Cardiac muscle cell (in vitro differentiated cells and primary cell): ENCODE results near the gene TSTD1. TPM values are rescaled to one million over a fixed set of nuclear protein-coding genes. Genes with fewer than 3 reads are reported as not detected.

Experiments
- DNase-seq, 2 donors: peaks; one replicate each; pipeline versions ENCODE4 v3.0.0 to v3.0.0-alpha.2; 2010 to 2017; ENCODE audit warnings: low read depth in 1 of 2, low spot score in 1 of 2
- H3K27ac ChIP-seq: fragments of 200-600 bp; sonication (generic); 2 replicates; pipeline ENCODE4 v1.5.1; 2016
- H3K27me3 ChIP-seq: fragments of 200-600 bp; sonication (generic); 2 replicates; pipeline ENCODE4 v1.6.0; 2016; ENCODE audit warnings: control low read depth
- H3K36me3 ChIP-seq: fragments of 200-600 bp; sonication (generic); 2 replicates; pipeline ENCODE4 v1.5.1; 2016; ENCODE audit warnings: control low read depth
- H3K4me1 ChIP-seq: fragments of 200-600 bp; sonication (generic); 2 replicates; pipeline ENCODE4 v1.8.1; 2017; ENCODE audit warnings: low read depth, mild to moderate bottlenecking, mixed run types
- H3K4me3 ChIP-seq: fragments of 200-600 bp; sonication (generic); 2 replicates; pipeline ENCODE4 v1.5.1; 2016; ENCODE audit warnings: mild to moderate bottlenecking
- H3K9me3 ChIP-seq: fragments of 200-600 bp; sonication (generic); 2 replicates; pipeline ENCODE4 v1.5.1; 2017; ENCODE audit warnings: low read depth, mild to moderate bottlenecking, control low read depth
- CTCF ChIP-seq: IDR thresholded peaks from 2 replicates; pipeline ENCODE4 v1.5.1; 2012; ENCODE audit warnings: low read depth, mild to moderate bottlenecking, low read length
- polyA plus RNA-seq: library from polyadenylated mRNA; unstranded; fragments of >200 nt; fragmentation: Nextera tagmentation; extraction: Ambion mirVana; gene quantifications from 2 replicates; pipeline ENCODE4 v1.2.1, GENCODE V29; 2016
- total RNA-seq: library from RNA; depleted of rRNA; stranded (reverse); fragments of >200 nt; gene quantifications from 2 replicates; pipeline ENCODE4 v1.2.3, GENCODE V29; 2016

The TSTD1 gene
- total and polyA plus RNA-seq, 2 experiments from 2014 or later: 262 to 448 TPM

DNA sequence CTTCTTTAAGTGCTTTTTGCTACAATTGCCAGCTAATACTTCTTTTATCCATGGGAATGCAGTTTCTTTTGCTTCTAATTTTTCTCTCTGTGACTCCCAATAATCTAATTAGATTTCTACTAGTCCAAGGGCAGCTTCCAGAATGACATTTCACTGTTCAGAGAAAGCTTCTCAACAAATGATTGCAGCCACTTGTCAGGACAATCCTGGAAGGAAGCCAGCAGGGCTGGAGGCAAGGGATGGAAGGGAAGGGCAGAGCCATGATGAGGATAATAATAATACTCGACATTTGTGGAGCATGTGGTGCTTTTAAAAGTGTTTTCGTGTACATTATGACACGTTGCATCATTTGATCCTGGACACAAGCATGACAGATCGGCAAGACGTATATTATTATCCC lies 37.2 kb downstream of the TSTD1 start:
- DNase-seq: peak in 1 of 2 donors; percentile 81
- Histone ChIP-seq H3K4me1 (peaks cover 31% of the 10 kb centered on the region), H3K27ac (peak overlapping the region; percentile 75), H3K9me3 (no peaks in the 10 kb centered on the region), H3K4me3 (no peak overlapping the region), H3K36me3 (peaks cover 35% of the 10 kb centered on the region), H3K27me3 (no peaks in the 10 kb centered on the region)
- TF ChIP-seq CTCF: no peak

DNA sequence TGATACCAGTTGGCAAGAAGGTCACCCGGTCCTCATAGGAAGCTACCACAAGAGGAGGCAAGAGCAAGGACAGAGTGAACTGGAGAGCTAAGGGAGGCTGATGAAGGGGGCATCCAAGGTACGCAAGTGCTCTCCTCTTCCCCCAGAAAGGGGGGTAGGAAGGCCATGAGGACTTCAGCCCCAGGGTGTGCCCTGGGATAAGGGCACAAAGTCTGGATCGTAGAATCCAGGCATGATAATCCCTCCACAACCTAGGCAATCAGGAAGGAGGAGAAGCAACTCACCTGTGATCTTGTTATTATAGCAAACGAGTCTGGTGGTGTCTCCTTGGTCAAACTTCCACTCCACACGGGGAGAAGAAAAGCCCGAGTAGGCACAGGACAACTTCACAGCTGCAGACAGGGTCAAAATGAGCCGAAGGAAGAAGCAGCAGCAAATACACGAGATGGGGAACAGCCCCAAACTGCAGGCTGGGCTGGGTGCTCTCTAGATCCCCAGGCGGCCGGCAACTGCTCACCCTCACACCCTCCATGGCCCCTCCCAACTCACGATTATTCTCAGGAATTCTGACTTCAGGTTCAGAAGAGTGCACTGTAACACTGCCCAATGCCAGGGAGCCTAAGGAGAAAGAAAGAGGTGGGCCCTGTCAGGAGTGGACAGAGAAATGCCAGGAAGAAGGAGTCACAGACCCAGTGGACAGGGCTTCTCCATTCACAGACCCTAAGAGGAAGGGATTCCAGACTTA lies 37.9 kb downstream of the TSTD1 start:
- H3K36me3 ChIP-seq: peaks cover 35% of the 10 kb centered on the region
- no peak for TF ChIP-seq CTCF

DNA sequence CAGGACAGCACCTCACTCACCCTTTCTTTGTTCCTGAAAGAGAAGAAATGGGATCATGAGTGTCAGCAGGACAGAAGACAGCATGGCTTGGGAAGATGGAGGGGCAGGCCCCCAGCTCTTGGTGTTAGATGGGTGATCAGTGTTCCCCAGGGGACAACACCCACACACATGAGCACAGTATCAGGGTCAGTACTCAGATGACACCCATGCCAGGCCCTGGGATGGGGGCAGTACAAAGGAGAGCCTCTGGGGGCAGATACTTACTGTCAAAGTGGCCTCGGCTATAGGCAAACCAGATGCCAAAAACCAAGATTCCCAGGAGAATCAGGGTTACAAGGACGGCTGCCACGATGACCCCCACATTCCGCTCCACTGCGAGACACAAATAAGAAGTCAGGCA lies 39.4 kb downstream of the TSTD1 start:
- H3K27ac ChIP-seq: peak overlapping the region; percentile 84
- TF ChIP-seq CTCF: no peak
- H3K36me3 ChIP-seq: peaks cover 35% of the 10 kb centered on the region
- H3K4me1 ChIP-seq: peaks cover 30% of the 10 kb centered on the region
- no peaks in the 10 kb centered on the region for H3K27me3 ChIP-seq
- DNase-seq: no peak
- no peaks in the 10 kb centered on the region for H3K9me3 ChIP-seq
- H3K4me3 ChIP-seq: no peak overlapping the region

More for the DNA sequence above, 37.9 kb downstream of the TSTD1 start:
- Histone ChIP-seq H3K27ac (peak overlapping the region; percentile 75), H3K9me3 (no peaks in the 10 kb centered on the region), H3K4me3 (no peak overlapping the region), H3K4me1 (peaks cover 30% of the 10 kb centered on the region), H3K27me3 (no peaks in the 10 kb centered on the region)
- DNase-seq: peak in 1 of 2 donors; percentile 29

DNA sequence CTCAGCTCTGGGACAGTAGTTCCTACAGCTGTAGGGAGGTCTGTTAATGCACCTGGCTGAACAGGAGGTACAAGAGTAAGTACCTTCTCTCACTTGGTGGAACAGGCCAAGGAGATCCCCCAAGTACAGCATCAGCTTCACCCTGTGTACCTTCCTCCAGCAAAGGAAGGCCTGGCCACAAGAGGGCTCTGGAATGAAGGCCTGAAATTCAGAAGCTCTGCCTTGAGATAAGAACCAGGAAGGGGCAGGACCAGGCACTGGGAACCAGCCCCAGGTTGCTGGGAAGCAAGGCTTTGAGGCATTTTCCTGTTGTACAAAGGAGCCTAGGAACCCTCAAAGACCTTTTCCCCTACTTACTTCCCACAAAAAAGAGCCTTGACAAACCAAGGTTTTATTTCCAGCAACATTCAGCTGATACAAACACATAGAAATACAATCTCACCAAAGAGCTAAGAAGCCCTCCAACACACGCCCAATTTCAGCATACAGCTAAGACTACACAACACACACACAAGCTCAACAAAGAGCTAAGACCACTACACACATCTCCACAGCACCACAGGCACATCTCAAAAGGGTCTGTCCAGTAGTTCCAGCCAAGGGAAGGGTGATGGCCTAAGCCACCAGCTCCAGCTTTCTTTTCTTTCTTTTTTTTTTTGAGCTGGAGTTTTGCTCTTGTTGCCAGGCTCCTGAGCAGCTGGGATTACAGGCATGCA lies 41.3 kb downstream of the TSTD1 start:
- Histone ChIP-seq H3K27ac (peak overlapping the region; percentile 84), H3K36me3 (peaks cover 35% of the 10 kb centered on the region), H3K27me3 (no peaks in the 10 kb centered on the region), H3K4me3 (no peak overlapping the region), H3K9me3 (no peaks in the 10 kb centered on the region), H3K4me1 (peaks cover 33% of the 10 kb centered on the region)
- peak; percentile 74 to 91 for DNase-seq
- peak; percentile 95 for TF ChIP-seq CTCF

DNA sequence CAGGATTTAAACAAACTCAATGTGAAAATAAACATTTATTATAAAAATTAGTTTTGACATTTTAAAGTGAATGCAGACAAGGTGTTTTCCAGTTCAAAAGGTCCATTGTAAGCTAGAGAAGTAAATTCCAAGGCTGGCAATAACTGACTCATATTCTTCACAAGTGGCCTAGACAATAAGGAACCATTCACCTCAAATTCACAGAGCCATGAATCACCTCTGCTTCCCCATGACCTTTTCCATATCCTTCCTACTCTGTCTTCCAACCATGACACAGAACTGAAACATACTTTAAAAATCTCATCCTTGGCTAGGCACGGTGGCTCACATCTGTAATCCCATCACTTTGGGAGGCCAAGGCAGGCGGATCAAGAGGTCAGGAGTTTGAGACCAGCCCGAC lies 42.6 kb downstream of the TSTD1 start:
- DNase-seq: no peak
- Histone ChIP-seq H3K27ac (peak overlapping the region; percentile 0), H3K4me1 (peaks cover 20% of the 10 kb centered on the region), H3K4me3 (no peak overlapping the region), H3K27me3 (no peaks in the 10 kb centered on the region), H3K9me3 (no peaks in the 10 kb centered on the region), H3K36me3 (peaks cover 35% of the 10 kb centered on the region)
- no peak for TF ChIP-seq CTCF
